H1 (cell line): ENCODE measurements around the gene PRKACA. TPM values are rescaled to one million over a fixed set of nuclear protein-coding genes. Genes with fewer than 3 reads are reported as not detected.

Experiments used
- ATF2 ChIP-seq: IDR thresholded peaks from 2 replicates; pipeline ENCODE4 v1.6.1; 2012; ENCODE audit warnings: low read length, inconsistent platforms
- EGR1 ChIP-seq: IDR thresholded peaks from 2 replicates; pipeline ENCODE4 v1.6.1; 2011; ENCODE audit warnings: low read depth, low read length, borderline replicate concordance
- FOSL1 ChIP-seq: IDR thresholded peaks from 2 replicates; pipeline ENCODE4 v1.6.1; 2011; ENCODE audit warnings: mild to moderate bottlenecking, low read depth, low read length, moderate library complexity; ENCODE audit not compliant: insufficient read depth
- POLR2AphosphoS5 ChIP-seq: IDR thresholded peaks from 2 replicates; pipeline ENCODE4 v1.6.1; 2011; ENCODE audit warnings: low read depth, low read length
- RNF2 ChIP-seq: fragments of 200-900, 300-1000 bp; sonication (generic); IDR thresholded peaks from 2 replicates; pipeline ENCODE4 v1.7.1; 2016; ENCODE audit warnings: borderline replicate concordance, low read depth, mild to moderate bottlenecking, antibody characterized with exemption, low read length; ENCODE audit not compliant: poor library complexity, severe bottlenecking; ENCODE audit errors: missing control alignments
- SIX5 ChIP-seq: IDR thresholded peaks from 2 replicates; pipeline ENCODE4 v1.6.1; 2011; ENCODE audit warnings: mild to moderate bottlenecking, low read depth, low read length
- polyA plus RNA-seq, 7 experiments: library from polyadenylated mRNA; depleted of rRNA in 3 of 7; stranded (reverse) in 5 of 7; unstranded in 2 of 7; fragments of >200 nt in 5 of 7; fragments of 200-250 nt in 2 of 7; gene quantifications; 1 replicate in 5 of 7; 2 replicates in 1 of 7; 4 replicates in 1 of 7; pipeline versions ENCODE4 v1.2.1 to v1.2.3, GENCODE V29; 2011 to 2013; ENCODE audit warnings: missing spikeins in 2 of 7, mixed read lengths in 2 of 7
- total RNA-seq: library from RNA; stranded (reverse); fragmentation: NEBNext Ultra II Directional; extraction: Animal tissue kit (Norgen Biotek cat#: 25700); gene quantifications from 2 replicates; pipeline ENCODE4 v1.2.1, GENCODE V29; 2021

PRKACA gene
- total and polyA plus RNA-seq, 2 of the 8 experiments (the other 6 are each of a cell fraction or from before 2014, with no cell fraction given): 14.2 to 48.2 TPM

GRCh38 chr19:14093117-14093823 is 24.3 kb downstream of the PRKACA start (continued):
- TF ChIP-seq ATF2: no peak
- TF ChIP-seq RNF2: no peak
- no peak for TF ChIP-seq SIX5
- TF ChIP-seq POLR2AphosphoS5: no peak
- TF ChIP-seq FOSL1: no peak
- no peak for TF ChIP-seq EGR1
